ENCODE results near the gene GRIFIN.

The GRIFIN gene

DNA sequence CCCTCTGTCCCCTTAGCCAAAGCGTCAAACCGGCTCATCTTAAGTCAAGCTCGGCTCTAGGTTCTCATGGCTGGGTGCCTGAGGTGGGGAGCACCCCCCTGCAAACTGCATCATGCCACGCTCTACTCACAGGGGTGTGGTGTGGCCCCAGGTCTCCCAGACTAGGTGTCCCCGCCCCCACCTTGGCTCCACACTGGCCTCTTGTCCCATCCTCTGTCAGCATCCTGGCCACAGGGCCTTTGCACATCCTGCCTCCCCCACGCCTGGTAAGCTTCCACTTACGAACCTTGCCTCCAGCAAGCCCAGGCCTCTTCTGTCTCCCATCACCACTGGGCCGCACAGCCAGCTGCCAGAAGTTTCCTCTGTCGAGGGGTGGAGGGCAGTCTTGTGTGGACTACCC is 20.2 kb upstream of the GRIFIN start:
- DNase-seq (ENCODE audit: insufficient read length): no peak
- no peak for FAIRE-seq
- no peak for TF ChIP-seq POLR2A (IDR thresholded peaks at IDR 0.05; ENCODE audit: low read depth, low read length)
- TF ChIP-seq POLR2AphosphoS5 (IDR thresholded peaks at IDR 0.05; ENCODE audit: low read depth, low read length): no peak
- no peak for TF ChIP-seq TAF1 (IDR thresholded peaks at IDR 0.05; ENCODE audit: borderline replicate concordance, low read depth, low read length)

DNA sequence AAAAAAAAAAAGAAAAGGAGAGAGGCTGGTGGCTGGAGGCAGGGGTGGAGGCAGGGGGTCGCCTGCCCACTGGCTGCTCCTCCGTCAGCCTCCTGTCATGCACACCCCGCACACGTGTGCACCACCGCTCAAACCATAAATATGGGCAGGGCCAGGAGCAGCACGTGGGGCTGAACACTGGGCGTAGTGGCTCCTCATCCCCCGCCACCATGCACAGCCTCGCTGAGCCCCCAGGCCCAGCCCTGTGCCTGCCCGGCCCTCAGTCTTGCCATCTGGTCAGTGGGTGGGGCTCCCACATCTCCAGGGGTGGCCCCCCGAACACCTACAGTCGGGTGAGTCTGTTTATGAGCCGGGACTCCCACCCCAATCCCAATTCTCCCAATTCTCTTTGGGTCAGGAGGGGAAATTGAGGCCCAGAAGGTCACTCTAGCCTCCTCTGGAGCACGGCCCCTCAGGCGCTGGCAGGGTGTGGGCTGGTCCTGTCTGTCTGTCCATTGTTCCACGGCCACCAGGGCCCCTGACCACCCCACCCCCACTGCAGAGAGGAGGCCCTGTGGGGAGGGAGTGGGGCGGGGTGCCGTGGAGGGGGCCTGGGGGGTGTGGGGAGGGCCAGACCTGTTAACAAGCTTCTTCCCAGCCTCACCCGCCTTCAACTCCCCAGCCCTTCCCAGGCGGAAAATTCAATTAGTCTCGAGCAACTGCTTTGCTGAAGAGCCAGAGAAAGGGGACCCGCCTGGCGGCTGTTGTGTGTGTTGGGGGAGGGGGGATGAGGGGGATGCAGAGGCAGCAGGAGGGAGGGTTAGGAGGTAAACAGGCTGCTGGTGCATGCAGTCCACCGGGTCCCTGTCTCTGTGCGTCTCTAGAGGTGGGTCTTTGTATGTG is 19.5 kb upstream of the GRIFIN start:
- no peak for FAIRE-seq
- no peak for DNase-seq (ENCODE audit: insufficient read length)
- TF ChIP-seq POLR2A (IDR thresholded peaks at IDR 0.05; ENCODE audit: low read depth, low read length): no peak
- no peak for TF ChIP-seq TAF1 (IDR thresholded peaks at IDR 0.05; ENCODE audit: borderline replicate concordance, low read depth, low read length)
- no peak for TF ChIP-seq POLR2AphosphoS5 (IDR thresholded peaks at IDR 0.05; ENCODE audit: low read depth, low read length)

DNA sequence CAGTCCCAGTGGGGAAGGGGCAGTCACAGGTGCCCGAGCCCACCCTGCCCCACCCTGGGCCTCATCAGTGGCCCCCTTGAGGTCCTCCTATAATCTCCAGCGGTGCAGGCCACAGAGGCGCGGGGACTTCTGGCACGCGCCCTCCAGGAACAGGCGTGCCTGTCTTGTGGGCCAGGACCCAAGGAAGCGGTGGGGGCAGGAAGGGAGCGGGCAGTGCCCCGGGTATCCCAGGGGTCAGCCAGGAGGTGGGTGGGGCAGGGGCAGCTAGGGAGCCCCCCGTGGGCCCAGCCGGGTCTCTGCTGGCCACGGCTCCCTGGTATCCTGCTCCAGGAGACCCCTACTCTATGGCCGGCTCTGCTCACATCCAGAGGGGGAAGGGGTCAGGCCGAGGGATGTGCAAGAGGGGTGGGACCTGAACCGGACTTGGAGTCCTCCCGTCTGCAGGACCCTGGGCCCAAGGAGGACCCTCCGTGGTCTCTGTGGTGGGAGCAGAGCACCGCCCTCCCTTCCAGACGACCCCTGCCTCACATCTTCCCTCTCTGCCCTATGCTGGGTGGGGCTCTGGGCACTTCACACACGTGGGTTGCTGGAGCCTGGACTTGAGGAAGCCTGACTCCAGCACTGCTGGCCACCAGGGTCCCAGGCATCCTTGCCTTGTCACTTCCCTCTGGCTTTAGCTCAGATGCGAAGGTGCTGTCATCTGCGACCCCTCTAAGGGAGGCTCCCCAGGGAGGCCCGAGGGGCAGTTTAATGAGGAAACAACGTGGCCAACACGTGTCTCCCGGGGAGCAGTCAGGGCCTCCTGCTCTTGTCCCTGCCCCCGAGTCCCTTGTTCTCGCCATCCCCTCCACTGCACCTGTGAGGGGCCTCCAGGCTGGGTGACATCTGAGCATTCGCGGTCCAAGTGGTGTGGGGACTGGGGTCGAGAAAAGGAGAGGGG is 18.3 kb upstream of the GRIFIN start:
- DNase-seq (ENCODE audit: insufficient read length) (no peak), FAIRE-seq (no peak)
- TF ChIP-seq POLR2AphosphoS5 (IDR thresholded peaks at IDR 0.05; ENCODE audit: low read depth, low read length) (no peak), POLR2A (IDR thresholded peaks at IDR 0.05; ENCODE audit: low read depth, low read length) (no peak), TAF1 (IDR thresholded peaks at IDR 0.05; ENCODE audit: borderline replicate concordance, low read depth, low read length) (no peak)

GRCh38 chr7:2493205-2494164 is 17.3 kb upstream of the GRIFIN start:
- no peak for FAIRE-seq

GRCh38 chr7:2492038-2492437 is 15.8 kb upstream of the GRIFIN start:
- TF ChIP-seq POLR2A (IDR thresholded peaks at IDR 0.05; ENCODE audit: low read depth, low read length): no peak
- no peak for TF ChIP-seq TAF1 (IDR thresholded peaks at IDR 0.05; ENCODE audit: borderline replicate concordance, low read depth, low read length)
- TF ChIP-seq POLR2AphosphoS5 (IDR thresholded peaks at IDR 0.05; ENCODE audit: low read depth, low read length): no peak

More at GRCh38 chr7:2493205-2494164, 17.3 kb upstream of the GRIFIN start:
- TF ChIP-seq POLR2AphosphoS5 (IDR thresholded peaks at IDR 0.05; ENCODE audit: low read depth, low read length): no peak
- no peak for TF ChIP-seq POLR2A (IDR thresholded peaks at IDR 0.05; ENCODE audit: low read depth, low read length)
- TF ChIP-seq TAF1 (IDR thresholded peaks at IDR 0.05; ENCODE audit: borderline replicate concordance, low read depth, low read length): no peak
- no peak for DNase-seq (ENCODE audit: insufficient read length)

DNA sequence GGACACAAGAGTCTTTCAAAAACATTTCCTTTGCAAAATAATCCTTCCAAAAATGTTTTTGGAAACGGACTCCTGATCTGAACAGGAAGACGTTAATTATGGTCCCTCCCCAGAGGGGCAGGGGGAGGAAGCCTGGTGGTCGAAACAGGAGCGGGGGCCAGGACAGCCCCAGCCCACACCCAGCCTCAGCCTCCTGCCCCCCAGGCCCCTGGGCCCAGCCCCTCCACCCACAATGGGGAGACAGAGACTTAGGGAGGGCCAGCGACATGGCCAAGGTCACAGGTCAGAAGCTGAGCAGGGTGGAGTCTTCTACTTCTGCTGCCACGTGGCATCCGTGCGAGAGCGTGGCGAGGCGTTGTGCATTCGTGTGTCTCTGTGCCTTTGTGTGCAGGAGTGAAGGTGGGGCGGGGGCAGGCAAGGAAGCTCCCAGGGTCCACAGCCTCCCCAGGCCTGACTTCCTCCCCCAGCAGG is 14.0 kb upstream of the GRIFIN start:
- DNase-seq (ENCODE audit: insufficient read length) (no peak), FAIRE-seq (no peak)
- TF ChIP-seq POLR2A (IDR thresholded peaks at IDR 0.05; ENCODE audit: low read depth, low read length) (no peak), POLR2AphosphoS5 (IDR thresholded peaks at IDR 0.05; ENCODE audit: low read depth, low read length) (no peak), TAF1 (IDR thresholded peaks at IDR 0.05; ENCODE audit: borderline replicate concordance, low read depth, low read length) (no peak)

More at GRCh38 chr7:2492038-2492437, 15.8 kb upstream of the GRIFIN start:
- DNase-seq (ENCODE audit: insufficient read length) (no peak), FAIRE-seq (no peak)

- DNase-seq (ENCODE audit: insufficient read length) (no peak), FAIRE-seq (no peak)
- TF ChIP-seq TAF1 (IDR thresholded peaks at IDR 0.05; ENCODE audit: borderline replicate concordance, low read depth, low read length) (no peak), POLR2A (IDR thresholded peaks at IDR 0.05; ENCODE audit: low read depth, low read length) (no peak), POLR2AphosphoS5 (IDR thresholded peaks at IDR 0.05; ENCODE audit: low read depth, low read length) (no peak)
These were observed 12.5 kb upstream of the GRIFIN start for GRCh38 chr7:2488681-2489080.

- TF ChIP-seq POLR2AphosphoS5 (IDR thresholded peaks at IDR 0.05; ENCODE audit: low read depth, low read length): no peak
- TF ChIP-seq TAF1 (IDR thresholded peaks at IDR 0.05; ENCODE audit: borderline replicate concordance, low read depth, low read length): no peak
- no peak for TF ChIP-seq POLR2A (IDR thresholded peaks at IDR 0.05; ENCODE audit: low read depth, low read length)
These were observed 12.1 kb upstream of the GRIFIN start for GRCh38 chr7:2488272-2488645.

DNA sequence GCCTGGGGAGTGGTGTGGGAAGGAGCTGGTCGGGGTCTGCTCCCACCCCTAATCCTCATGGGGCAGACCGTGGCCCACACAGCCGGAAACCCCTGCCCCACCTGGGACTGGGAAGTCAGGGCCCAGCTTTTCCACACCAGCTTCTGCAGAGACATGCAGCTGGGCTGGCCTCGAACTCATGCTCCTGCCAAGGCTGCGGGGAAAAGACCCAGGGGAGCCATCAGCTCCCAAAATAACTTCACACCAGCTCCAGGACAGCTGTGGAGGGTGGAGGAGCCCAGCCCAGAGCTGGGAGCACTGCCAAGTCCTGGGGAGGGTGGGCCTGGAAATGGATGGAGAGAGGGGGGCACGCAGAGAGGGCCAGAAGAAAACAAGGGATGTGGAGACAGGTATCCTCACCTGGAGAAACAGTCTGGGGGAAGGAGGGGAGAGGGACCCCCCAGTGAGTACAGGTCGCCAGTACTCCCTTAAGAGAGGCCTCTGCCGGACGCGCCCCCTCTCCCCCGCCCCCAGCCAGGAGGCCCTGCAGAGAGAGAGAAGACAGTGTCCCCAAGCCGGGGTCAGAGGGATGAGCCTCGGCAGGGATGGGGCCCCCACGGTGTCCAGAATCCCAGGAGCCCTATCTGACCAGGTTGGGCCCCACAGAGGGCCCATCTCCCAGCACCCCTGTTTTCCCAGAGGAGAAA is 11.5 kb upstream of the GRIFIN start:
- FAIRE-seq (no peak), DNase-seq (ENCODE audit: insufficient read length) (no peak)
- TF ChIP-seq POLR2A (IDR thresholded peaks at IDR 0.05; ENCODE audit: low read depth, low read length) (no peak), TAF1 (IDR thresholded peaks at IDR 0.05; ENCODE audit: borderline replicate concordance, low read depth, low read length) (no peak), POLR2AphosphoS5 (IDR thresholded peaks at IDR 0.05; ENCODE audit: low read depth, low read length) (no peak)

More at GRCh38 chr7:2488272-2488645, 12.1 kb upstream of the GRIFIN start:
- FAIRE-seq (no peak), DNase-seq (ENCODE audit: insufficient read length) (no peak)

DNA sequence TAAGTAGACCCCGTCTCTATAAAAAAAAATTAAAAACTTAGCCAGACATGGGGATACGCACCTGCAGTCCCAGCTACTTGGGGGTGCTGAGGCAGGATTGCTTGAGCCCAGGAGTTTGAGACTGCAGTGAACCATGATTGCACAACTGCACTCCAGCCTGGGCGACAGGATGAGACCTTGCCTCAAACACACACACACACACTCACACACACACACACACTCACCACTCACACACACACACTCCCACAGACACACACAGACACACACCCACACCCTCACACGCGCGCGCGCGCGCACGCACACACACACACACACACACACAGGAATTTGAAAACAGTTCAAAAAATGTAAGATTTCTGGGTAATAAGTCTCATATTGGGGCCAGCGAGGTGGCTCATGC is 8.7 kb upstream of the GRIFIN start:
- TF ChIP-seq POLR2AphosphoS5 (IDR thresholded peaks at IDR 0.05; ENCODE audit: low read depth, low read length) (no peak), TAF1 (IDR thresholded peaks at IDR 0.05; ENCODE audit: borderline replicate concordance, low read depth, low read length) (no peak), POLR2A (IDR thresholded peaks at IDR 0.05; ENCODE audit: low read depth, low read length) (no peak)
- FAIRE-seq: no peak
- DNase-seq (ENCODE audit: insufficient read length): no peak
